ENCODE data around the gene CDT1.

The CDT1 gene

DNA sequence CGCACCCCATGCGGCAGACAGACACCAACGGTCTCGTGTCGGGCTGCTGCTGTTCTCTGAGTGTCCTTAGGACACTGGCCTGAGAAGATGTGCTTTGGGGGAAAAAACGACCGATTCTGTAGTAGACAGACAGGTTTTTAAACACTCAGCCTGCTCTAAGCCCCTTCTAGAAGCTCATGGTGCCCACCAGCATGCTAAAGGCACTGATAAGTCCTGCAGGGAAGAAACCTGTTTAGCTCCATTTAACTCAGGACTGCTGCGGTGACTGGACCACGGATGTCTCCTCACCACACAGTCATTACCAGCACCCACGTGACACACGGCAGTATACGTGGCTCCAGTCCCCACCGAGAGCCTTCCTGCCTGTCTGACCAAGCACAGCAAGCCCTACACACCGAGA is 27.2 kb downstream of the CDT1 start:
- TF ChIP-seq, protein P1, sequence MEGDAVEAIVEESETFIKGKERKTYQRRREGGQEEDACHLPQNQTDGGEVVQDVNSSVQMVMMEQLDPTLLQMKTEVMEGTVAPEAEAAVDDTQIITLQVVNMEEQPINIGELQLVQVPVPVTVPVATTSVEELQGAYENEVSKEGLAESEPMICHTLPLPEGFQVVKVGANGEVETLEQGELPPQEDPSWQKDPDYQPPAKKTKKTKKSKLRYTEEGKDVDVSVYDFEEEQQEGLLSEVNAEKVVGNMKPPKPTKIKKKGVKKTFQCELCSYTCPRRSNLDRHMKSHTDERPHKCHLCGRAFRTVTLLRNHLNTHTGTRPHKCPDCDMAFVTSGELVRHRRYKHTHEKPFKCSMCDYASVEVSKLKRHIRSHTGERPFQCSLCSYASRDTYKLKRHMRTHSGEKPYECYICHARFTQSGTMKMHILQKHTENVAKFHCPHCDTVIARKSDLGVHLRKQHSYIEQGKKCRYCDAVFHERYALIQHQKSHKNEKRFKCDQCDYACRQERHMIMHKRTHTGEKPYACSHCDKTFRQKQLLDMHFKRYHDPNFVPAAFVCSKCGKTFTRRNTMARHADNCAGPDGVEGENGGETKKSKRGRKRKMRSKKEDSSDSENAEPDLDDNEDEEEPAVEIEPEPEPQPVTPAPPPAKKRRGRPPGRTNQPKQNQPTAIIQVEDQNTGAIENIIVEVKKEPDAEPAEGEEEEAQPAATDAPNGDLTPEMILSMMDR (IDR thresholded peaks at IDR 0.05): no peak

- TF ChIP-seq, protein P1 (IDR thresholded peaks at IDR 0.05): no peak
Measured at GRCh38 chr16:88831838-88832237, 28.2 kb downstream of the CDT1 start.

DNA sequence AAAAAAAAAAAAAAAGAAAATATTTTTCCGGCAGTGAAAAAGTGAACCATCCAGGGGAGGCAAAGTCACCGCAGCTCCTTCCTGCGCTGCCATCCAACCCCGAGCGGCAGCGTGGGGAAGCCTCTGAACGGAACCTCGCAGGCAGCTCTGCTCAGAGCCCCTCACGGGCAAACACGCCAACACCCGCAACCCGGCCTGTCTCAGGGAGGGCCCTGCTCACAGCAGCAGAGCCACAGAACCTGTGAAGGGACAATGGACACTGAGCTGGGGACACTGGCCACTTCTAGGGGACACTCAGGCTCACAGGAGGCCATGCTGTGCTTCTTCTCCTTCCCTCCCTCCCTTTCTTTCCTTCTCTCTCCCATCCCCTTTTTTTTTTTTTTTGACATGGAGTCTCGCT is 29.5 kb downstream of the CDT1 start:
- TF ChIP-seq, protein P1 (IDR thresholded peaks at IDR 0.05): no peak

GRCh38 chr16:88834670-88835069 is 31.1 kb downstream of the CDT1 start:
- TF ChIP-seq, protein P1 (IDR thresholded peaks at IDR 0.05): no peak

DNA sequence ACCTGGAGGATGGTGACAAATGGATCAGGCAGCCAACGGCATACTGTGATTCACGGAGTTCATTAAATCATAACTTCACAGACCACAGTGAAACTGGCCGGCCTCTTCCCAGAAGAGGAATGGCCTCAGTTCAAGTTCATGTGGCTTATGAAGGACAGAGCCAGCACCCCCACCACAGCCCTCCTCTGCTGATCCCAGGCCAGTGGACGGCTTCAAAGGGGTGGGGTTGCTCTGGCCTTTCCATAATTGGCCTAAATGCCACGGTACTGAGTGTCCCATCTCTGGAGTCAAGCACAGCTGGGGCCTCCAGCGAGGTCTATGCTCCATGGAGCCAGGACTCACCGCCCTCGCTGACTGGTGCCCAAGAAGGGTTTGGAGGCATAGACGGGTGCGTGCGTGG is 31.8 kb downstream of the CDT1 start:
- TF ChIP-seq, protein P1 (IDR thresholded peaks at IDR 0.05): no peak

- TF ChIP-seq, protein P1 (IDR thresholded peaks at IDR 0.05): no peak
Measured at GRCh38 chr16:88835818-88836217, 32.2 kb downstream of the CDT1 start.

DNA sequence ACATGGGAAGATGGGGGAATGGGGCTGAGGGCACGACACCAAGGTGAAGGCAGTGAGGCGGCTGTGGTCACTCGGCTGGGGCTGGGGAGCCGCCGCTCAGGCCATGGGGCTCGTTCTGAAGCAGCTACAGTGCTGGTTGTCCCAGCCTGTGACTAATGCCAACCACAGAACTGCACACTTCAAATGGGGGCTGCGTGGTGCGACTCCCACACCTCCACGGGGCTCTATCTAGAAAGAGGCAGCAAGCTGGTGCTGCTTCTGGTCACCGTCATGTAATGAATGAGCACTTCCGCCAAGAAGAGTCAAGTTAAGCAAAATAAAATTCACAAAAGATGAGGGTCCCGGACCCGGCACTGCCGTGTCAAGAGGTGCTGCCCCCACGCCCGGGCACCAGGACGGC is 33.2 kb downstream of the CDT1 start:
- TF ChIP-seq, protein P1 (IDR thresholded peaks at IDR 0.05): no peak

- TF ChIP-seq, protein P1 (IDR thresholded peaks at IDR 0.05): no peak
Measured at GRCh38 chr16:88837806-88838205, 34.2 kb downstream of the CDT1 start.
